Measurements from ENCODE around the gene ETV1.
"Not testable (repeated sequence)": the region's sequence is repeated elsewhere in the genome, so short reads cannot be mapped to it uniquely, and the experiment has no call there.

The ETV1 gene

GRCh38 chr7:13921062-13921461, 68.4 kb downstream of the ETV1 start:
- no peak for DNase-seq (ENCODE audit: low spot score)

- DNase-seq (ENCODE audit: low spot score) = peak; percentile 100
Measured at GRCh38 chr7:13920053-13920697, 69.3 kb downstream of the ETV1 start.

GRCh38 chr7:13918333-13918732, 71.1 kb downstream of the ETV1 start:
- DNase-seq (ENCODE audit: low spot score) = not testable (repeated sequence)

- DNase-seq (ENCODE audit: low spot score) = not testable (repeated sequence)
Measured at GRCh38 chr7:13917103-13917502, 72.4 kb downstream of the ETV1 start.

- no peak for DNase-seq (ENCODE audit: low spot score)
Measured at GRCh38 chr7:13915891-13916290, 73.6 kb downstream of the ETV1 start.

GRCh38 chr7:13912715-13913278, 76.7 kb downstream of the ETV1 start:
- DNase-seq (ENCODE audit: low spot score) = peak; percentile 84

- DNase-seq (ENCODE audit: low spot score) = peak; percentile 64
Measured at GRCh38 chr7:13911909-13912308, 77.6 kb downstream of the ETV1 start.

GRCh38 chr7:13910805-13911551, 78.5 kb downstream of the ETV1 start:
- DNase-seq (ENCODE audit: low spot score) = no peak

- DNase-seq (ENCODE audit: low spot score) = no peak
Measured at GRCh38 chr7:13908667-13909397, 80.6 kb downstream of the ETV1 start.

- no peak for DNase-seq (ENCODE audit: low spot score)
Measured at GRCh38 chr7:13907831-13908230, 81.6 kb downstream of the ETV1 start.

GRCh38 chr7:13904689-13905088, 84.8 kb downstream of the ETV1 start:
- no peak for DNase-seq (ENCODE audit: low spot score)

GRCh38 chr7:13904007-13904406, 85.5 kb downstream of the ETV1 start:
- no peak for DNase-seq (ENCODE audit: low spot score)

- DNase-seq (ENCODE audit: low spot score) = no peak
Measured at GRCh38 chr7:13901577-13901976, 87.9 kb downstream of the ETV1 start.

- no peak for DNase-seq (ENCODE audit: low spot score)
Measured at GRCh38 chr7:13898957-13899670, 90.4 kb downstream of the ETV1 start.

GRCh38 chr7:13897819-13898218, 91.6 kb downstream of the ETV1 start:
- DNase-seq (ENCODE audit: low spot score) = no peak

GRCh38 chr7:13894954-13895353, 94.5 kb downstream of the ETV1 start:
- no peak for DNase-seq (ENCODE audit: low spot score)

- no peak for DNase-seq (ENCODE audit: low spot score)
Measured at GRCh38 chr7:13894377-13894776, 95.1 kb downstream of the ETV1 start.

GRCh38 chr7:13890793-13891192, 98.7 kb downstream of the ETV1 start:
- no peak for DNase-seq (ENCODE audit: low spot score)

- no peak for DNase-seq (ENCODE audit: low spot score)
Measured at GRCh38 chr7:13886356-13886755, 103.1 kb downstream of the ETV1 start.

GRCh38 chr7:13882051-13882450, 107.4 kb downstream of the ETV1 start:
- DNase-seq (ENCODE audit: low spot score) = no peak

- DNase-seq (ENCODE audit: low spot score) = no peak
Measured at GRCh38 chr7:13880789-13881188, 108.7 kb downstream of the ETV1 start.

All from SW480 (cell line).